Measurements from ENCODE around the gene MAN2A2. TPM values are rescaled to one million over a fixed set of nuclear protein-coding genes. Genes with fewer than 3 reads are reported as not detected.

The MAN2A2 gene
- polyA plus RNA-seq, 1 experiment, result 14.3 TPM

DNA sequence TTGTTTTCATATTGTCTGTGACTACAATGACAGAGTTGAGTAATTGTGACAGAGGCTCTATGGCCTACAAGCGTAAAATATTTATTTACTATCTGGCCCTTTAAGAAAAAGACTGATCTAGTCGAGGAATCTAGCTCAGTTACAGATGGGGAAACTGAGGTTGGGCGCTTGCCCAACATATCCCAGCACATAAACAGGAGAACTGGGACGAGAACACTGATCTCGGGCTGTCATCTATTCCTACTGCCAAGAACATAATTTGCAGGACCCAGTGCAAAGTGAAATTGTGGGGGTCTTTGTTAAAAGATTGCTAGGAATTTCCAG lies 16.8 kb upstream of the MAN2A2 start:
- Histone ChIP-seq H3K27ac (ENCODE audit: low read depth, low read length) (no peak overlapping the region), H3K4me3 (ENCODE audit: low read depth, low read length) (no peak overlapping the region), H3K27me3 (ENCODE audit: control insufficient read depth, insufficient read depth, low read length) (no peaks in the 10 kb centered on the region), H3K9me3 (ENCODE audit: control insufficient read depth, insufficient read depth, low read length) (no peaks in the 10 kb centered on the region; the same call in 1 of the 2 replicates)
- POLR2A ChIA-PET, result no interaction called here
- TF ChIP-seq CTCF (IDR thresholded peaks at IDR 0.05; ENCODE audit: low read depth, low read length), result no peak
- no peak for DNase-seq (ENCODE audit: low read depth, low spot score)
- CTCF ChIA-PET, result interaction anchor here (0.6 to 3.8 kb wide), 39 partner anchors 10 to 729 kb away, joined by 3 to 139 read pairs (median 4); partner anchors contain the start of genes BLM, FURIN, HDDC3 and UNC45A

GRCh38 chr15:90887037-90887481 lies 16.0 kb upstream of the MAN2A2 start:
- no peak for DNase-seq (ENCODE audit: low read depth, low spot score)
- Histone ChIP-seq H3K27me3 (ENCODE audit: control insufficient read depth, insufficient read depth, low read length) (no peaks in the 10 kb centered on the region), H3K27ac (ENCODE audit: low read depth, low read length) (no peak overlapping the region), H3K9me3 (ENCODE audit: control insufficient read depth, insufficient read depth, low read length) (no peaks in the 10 kb centered on the region; the same call in 1 of the 2 replicates), H3K4me3 (ENCODE audit: low read depth, low read length) (no peak overlapping the region)
- POLR2A ChIA-PET, result interaction anchor here (0.6 kb wide), 1 partner anchor 15 kb away, joined by 3 read pairs; no protein-coding TSS in a partner anchor
- CTCF ChIA-PET, result interaction anchor here (2.2 to 3.8 kb wide), 7 partner anchors 10 to 567 kb away, joined by 8 to 139 read pairs (median 17); partner anchors contain the start of genes HDDC3 and UNC45A
- TF ChIP-seq CTCF (IDR thresholded peaks at IDR 0.05; ENCODE audit: low read depth, low read length), result no peak

GRCh38 chr15:90889313-90889730 lies 13.8 kb upstream of the MAN2A2 start:
- DNase-seq (ENCODE audit: low read depth, low spot score), result no peak
- TF ChIP-seq CTCF (IDR thresholded peaks at IDR 0.05; ENCODE audit: low read depth, low read length), result no peak
- Histone ChIP-seq H3K9me3 (ENCODE audit: control insufficient read depth, insufficient read depth, low read length) (no peaks in the 10 kb centered on the region; the same call in 1 of the 2 replicates), H3K27ac (ENCODE audit: low read depth, low read length) (no peak overlapping the region), H3K27me3 (ENCODE audit: control insufficient read depth, insufficient read depth, low read length) (no peaks in the 10 kb centered on the region), H3K4me3 (ENCODE audit: low read depth, low read length) (no peak overlapping the region)
- CTCF ChIA-PET, result interaction anchor here (1.6 to 1.9 kb wide), 2 partner anchors 14 to 241 kb away, joined by 5 read pairs; partner anchors contain the start of gene MAN2A2
- POLR2A ChIA-PET, result interaction anchor here (0.7 kb wide), 1 partner anchor 46 kb away, joined by 4 read pairs; the partner anchor contains the start of gene UNC45A

DNA sequence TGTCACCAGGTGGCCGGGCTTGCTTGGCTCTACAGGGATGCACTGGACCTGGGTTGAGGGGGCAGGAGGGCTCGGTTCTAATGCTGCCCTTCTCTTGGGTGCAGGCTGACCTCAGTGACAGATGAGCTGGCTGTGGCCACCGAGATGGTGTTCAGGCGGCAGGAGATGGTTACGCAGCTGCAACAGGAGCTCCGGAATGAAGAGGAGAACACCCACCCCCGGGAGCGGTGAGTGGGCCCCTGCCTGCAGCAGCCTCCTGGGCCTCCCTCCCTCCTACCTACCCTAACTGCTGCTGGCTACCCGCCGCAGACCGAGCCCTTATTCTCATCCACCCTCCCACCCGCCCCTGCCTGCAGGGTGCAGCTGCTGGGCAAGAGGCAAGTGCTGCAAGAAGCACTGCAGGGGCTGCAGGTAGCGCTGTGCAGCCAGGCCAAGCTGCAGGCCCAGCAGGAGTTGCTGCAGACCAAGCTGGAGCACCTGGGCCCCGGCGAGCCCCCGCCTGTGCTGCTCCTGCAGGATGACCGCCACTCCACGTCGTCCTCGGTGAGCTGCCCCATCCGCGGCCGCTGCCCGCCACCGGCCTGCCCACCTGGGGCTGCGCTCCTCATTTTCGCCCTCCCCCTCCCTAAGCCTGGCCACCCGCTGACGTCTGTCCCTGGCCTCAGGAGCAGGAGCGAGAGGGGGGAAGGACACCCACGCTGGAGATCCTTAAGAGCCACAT lies 13.2 kb upstream of the MAN2A2 start:
- no peak for TF ChIP-seq CTCF (IDR thresholded peaks at IDR 0.05; ENCODE audit: low read depth, low read length)
- POLR2A ChIA-PET, result interaction anchor here (0.7 kb wide), 1 partner anchor 45 kb away, joined by 4 read pairs; the partner anchor contains the start of gene UNC45A
- Histone ChIP-seq H3K4me3 (ENCODE audit: low read depth, low read length) (no peak overlapping the region), H3K27me3 (ENCODE audit: control insufficient read depth, insufficient read depth, low read length) (no peaks in the 10 kb centered on the region), H3K9me3 (ENCODE audit: control insufficient read depth, insufficient read depth, low read length) (no peaks in the 10 kb centered on the region; the same call in 1 of the 2 replicates), H3K27ac (ENCODE audit: low read depth, low read length) (no peak overlapping the region)
- DNase-seq (ENCODE audit: low read depth, low spot score), result no peak
- CTCF ChIA-PET, result interaction anchor here (0.8 to 1.9 kb wide), 3 partner anchors 13 to 242 kb away, joined by 3 to 5 read pairs (median 5); partner anchors contain the start of gene MAN2A2

DNA sequence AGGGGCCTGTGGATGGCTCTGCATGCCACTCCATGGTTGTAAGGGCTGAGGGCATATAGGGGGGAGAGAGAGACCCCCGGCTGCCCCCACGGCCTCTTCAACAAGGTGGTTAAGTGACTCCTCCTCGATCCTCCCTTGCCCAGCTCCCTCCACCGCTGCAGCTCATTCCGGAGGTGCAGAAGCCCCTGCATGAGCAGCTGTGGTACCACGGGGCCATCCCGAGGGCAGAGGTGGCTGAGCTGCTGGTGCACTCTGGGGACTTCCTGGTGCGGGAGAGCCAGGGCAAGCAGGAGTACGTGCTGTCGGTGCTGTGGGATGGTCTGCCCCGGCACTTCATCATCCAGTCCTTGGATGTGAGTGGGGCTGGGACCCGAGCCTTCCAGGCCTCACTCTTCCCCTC lies 12.3 kb upstream of the MAN2A2 start:
- no peaks in the 10 kb centered on the region; the same call in 1 of the 2 replicates for H3K9me3 ChIP-seq (ENCODE audit: control insufficient read depth, insufficient read depth, low read length)
- POLR2A ChIA-PET, result no interaction called here
- no peak for TF ChIP-seq CTCF (IDR thresholded peaks at IDR 0.05; ENCODE audit: low read depth, low read length)
- CTCF ChIA-PET, result interaction anchor here (0.6 to 1.9 kb wide), 3 partner anchors 12 to 579 kb away, joined by 3 to 5 read pairs (median 3); partner anchors contain the start of gene MAN2A2
- H3K27ac ChIP-seq (ENCODE audit: low read depth, low read length), result no peak overlapping the region
- no peaks in the 10 kb centered on the region for H3K27me3 ChIP-seq (ENCODE audit: control insufficient read depth, insufficient read depth, low read length)
- H3K4me3 ChIP-seq (ENCODE audit: low read depth, low read length), result no peak overlapping the region
- no peak for DNase-seq (ENCODE audit: low read depth, low spot score)
